ENCODE measurements around the gene FOXP1.

FOXP1 gene

DNA sequence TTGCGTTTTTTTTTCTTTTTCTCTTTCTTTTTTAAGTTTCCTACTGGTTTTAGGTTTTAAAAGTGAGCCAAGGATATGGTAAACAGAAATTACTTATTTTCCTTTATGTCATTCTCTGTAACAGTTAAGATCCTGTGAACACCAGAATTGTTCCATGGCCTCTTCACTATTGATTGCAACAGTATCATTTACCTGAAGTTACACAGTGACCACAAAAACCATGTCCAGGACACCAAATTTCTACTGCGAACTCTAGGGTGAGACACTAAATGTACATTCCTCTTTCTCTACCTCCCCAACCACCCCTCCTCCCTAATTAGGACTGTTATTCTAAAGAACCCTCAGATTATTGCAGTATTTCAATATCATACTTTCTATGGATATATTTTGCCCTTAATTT is 280.9 kb downstream of the FOXP1 start:
- TF ChIP-seq, protein P1, sequence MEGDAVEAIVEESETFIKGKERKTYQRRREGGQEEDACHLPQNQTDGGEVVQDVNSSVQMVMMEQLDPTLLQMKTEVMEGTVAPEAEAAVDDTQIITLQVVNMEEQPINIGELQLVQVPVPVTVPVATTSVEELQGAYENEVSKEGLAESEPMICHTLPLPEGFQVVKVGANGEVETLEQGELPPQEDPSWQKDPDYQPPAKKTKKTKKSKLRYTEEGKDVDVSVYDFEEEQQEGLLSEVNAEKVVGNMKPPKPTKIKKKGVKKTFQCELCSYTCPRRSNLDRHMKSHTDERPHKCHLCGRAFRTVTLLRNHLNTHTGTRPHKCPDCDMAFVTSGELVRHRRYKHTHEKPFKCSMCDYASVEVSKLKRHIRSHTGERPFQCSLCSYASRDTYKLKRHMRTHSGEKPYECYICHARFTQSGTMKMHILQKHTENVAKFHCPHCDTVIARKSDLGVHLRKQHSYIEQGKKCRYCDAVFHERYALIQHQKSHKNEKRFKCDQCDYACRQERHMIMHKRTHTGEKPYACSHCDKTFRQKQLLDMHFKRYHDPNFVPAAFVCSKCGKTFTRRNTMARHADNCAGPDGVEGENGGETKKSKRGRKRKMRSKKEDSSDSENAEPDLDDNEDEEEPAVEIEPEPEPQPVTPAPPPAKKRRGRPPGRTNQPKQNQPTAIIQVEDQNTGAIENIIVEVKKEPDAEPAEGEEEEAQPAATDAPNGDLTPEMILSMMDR (IDR thresholded peaks at IDR 0.05; ENCODE audit: poor library complexity, severe bottlenecking): no peak
- Histone ChIP-seq H3K27ac (ENCODE audit: poor library complexity, severe bottlenecking) (no peak overlapping the region), H3K4me1 (ENCODE audit: insufficient read depth, poor library complexity, severe bottlenecking) (no peaks in the 10 kb centered on the region)

DNA sequence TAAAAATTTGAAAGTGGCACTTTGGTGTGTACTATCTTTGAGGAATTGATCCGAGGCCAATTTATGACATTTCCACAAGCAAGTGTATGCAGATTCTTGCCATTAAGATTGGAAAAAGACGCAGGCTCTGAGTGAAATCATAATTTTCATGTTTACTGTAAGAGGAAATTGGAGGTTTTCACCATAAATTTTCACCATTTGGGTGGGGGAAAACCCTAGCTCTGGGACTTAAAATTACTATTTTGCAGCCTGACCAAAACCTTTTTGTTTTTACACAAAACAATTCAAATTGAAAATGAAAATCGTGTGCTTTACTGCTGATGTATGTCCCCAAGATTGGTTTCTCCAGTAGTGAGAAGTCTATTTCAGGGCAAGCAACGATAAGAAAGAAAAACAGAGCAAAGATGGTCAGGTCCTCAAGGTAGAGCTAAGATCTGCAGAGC is 282.6 kb downstream of the FOXP1 start:
- ATAC-seq (ENCODE audit: low read depth): no peak
- no peak overlapping the region for H3K27ac ChIP-seq (ENCODE audit: poor library complexity, severe bottlenecking)
- no peak overlapping the region for H3K4me3 ChIP-seq (ENCODE audit: severe bottlenecking)
- H3K36me3 ChIP-seq (ENCODE audit: low read depth): no peaks in the 10 kb centered on the region
- no peaks in the 10 kb centered on the region for H3K9me3 ChIP-seq (ENCODE audit: severe bottlenecking)
- no peak for DNase-seq (ENCODE audit: low spot score)
- no peaks in the 10 kb centered on the region for H3K27me3 ChIP-seq (ENCODE audit: insufficient read depth, poor library complexity, severe bottlenecking)
- TF ChIP-seq, protein P1 (IDR thresholded peaks at IDR 0.05; ENCODE audit: poor library complexity, severe bottlenecking): no peak
- H3K4me1 ChIP-seq (ENCODE audit: insufficient read depth, poor library complexity, severe bottlenecking): no peaks in the 10 kb centered on the region

More for the DNA sequence above, 280.9 kb downstream of the FOXP1 start:
- no peaks in the 10 kb centered on the region for H3K27me3 ChIP-seq (ENCODE audit: insufficient read depth, poor library complexity, severe bottlenecking)
- H3K9me3 ChIP-seq (ENCODE audit: severe bottlenecking): no peaks in the 10 kb centered on the region
- DNase-seq (ENCODE audit: low spot score): no peak
- no peaks in the 10 kb centered on the region for H3K36me3 ChIP-seq (ENCODE audit: low read depth)
- H3K4me3 ChIP-seq (ENCODE audit: severe bottlenecking): no peak overlapping the region
- ATAC-seq (ENCODE audit: low read depth): no peak

DNA sequence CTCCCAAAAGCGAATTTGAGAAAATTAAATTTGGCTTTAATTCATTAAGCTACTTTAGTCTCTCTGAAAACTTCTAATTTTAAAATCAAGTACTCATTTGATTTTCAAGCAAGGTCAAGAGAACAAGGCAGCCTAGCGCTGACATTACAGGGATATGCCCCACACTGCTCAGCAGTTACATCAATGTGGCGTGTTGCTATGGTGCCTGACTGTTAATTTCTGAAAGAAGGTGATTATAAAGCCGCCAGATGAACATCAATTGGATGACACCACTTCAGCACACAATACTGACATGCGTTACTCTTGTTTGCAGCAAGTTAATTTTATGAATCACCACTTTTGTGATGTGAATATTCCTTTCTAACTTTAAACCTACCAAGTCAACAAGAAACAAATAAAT is 284.4 kb downstream of the FOXP1 start:
- Histone ChIP-seq H3K4me3 (ENCODE audit: severe bottlenecking) (no peak overlapping the region), H3K9me3 (ENCODE audit: severe bottlenecking) (no peaks in the 10 kb centered on the region), H3K36me3 (ENCODE audit: low read depth) (no peaks in the 10 kb centered on the region; the same call in 1 of the 2 replicates), H3K27ac (ENCODE audit: poor library complexity, severe bottlenecking) (no peak overlapping the region), H3K27me3 (ENCODE audit: insufficient read depth, poor library complexity, severe bottlenecking) (no peaks in the 10 kb centered on the region), H3K4me1 (ENCODE audit: insufficient read depth, poor library complexity, severe bottlenecking) (no peaks in the 10 kb centered on the region)
- no peak for DNase-seq (ENCODE audit: low spot score)
- ATAC-seq (ENCODE audit: low read depth): no peak
- TF ChIP-seq, protein P1 (IDR thresholded peaks at IDR 0.05; ENCODE audit: poor library complexity, severe bottlenecking): no peak

DNA sequence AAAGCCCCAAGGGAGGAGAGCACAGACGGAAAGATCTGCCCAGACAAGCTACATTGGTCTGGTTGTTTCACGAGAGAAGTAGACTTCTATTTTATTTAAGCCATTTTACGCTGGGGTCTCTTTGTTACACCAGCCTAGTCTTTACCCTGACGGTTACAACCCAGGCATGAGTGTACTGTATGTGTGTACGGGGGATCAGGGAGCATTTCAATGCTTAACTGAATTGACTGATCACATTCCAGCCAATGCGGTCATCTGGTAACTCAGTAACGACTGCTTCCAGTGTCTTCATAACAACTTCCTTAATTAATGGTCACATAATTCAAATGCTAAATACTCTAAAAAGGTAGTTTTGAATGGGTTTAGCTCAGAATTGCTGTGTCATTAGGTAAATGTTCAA is 288.6 kb downstream of the FOXP1 start:
- H3K27me3 ChIP-seq (ENCODE audit: insufficient read depth, poor library complexity, severe bottlenecking): no peaks in the 10 kb centered on the region
- no peak overlapping the region for H3K4me3 ChIP-seq (ENCODE audit: severe bottlenecking)
- H3K36me3 ChIP-seq (ENCODE audit: low read depth): no peaks in the 10 kb centered on the region; the same call in 1 of the 2 replicates
- H3K4me1 ChIP-seq (ENCODE audit: insufficient read depth, poor library complexity, severe bottlenecking): no peaks in the 10 kb centered on the region
- ATAC-seq (ENCODE audit: low read depth) (no peak), DNase-seq (ENCODE audit: low spot score) (no peak)
- no peak overlapping the region for H3K27ac ChIP-seq (ENCODE audit: poor library complexity, severe bottlenecking)
- no peaks in the 10 kb centered on the region for H3K9me3 ChIP-seq (ENCODE audit: severe bottlenecking)
- TF ChIP-seq, protein P1 (IDR thresholded peaks at IDR 0.05; ENCODE audit: poor library complexity, severe bottlenecking): no peak

DNA sequence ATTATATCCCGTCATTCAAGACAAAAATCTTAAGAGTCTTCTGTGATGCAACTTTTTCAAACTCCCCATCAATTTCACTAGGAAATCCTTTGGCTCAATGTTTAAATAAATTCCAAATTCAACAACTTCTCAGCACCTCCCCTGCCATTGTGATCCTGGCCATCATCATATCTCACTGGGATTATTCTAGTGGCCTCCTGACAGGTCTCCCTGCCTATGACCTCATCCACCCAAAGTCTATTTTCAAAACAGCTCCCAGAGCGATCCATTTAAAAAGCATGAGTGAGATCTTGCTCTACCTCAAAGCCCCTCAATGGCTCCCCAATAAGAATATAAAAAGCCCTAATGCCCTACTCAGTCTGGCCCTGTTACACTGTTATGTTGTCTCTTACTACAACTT is 293.2 kb downstream of the FOXP1 start:
- no peaks in the 10 kb centered on the region; the same call in 1 of the 2 replicates for H3K36me3 ChIP-seq (ENCODE audit: low read depth)

More for the DNA sequence above, 293.2 kb downstream of the FOXP1 start:
- ATAC-seq (ENCODE audit: low read depth) (no peak), DNase-seq (ENCODE audit: low spot score) (no peak)
- H3K4me3 ChIP-seq (ENCODE audit: severe bottlenecking): no peak overlapping the region
- TF ChIP-seq, protein P1 (IDR thresholded peaks at IDR 0.05; ENCODE audit: poor library complexity, severe bottlenecking): no peak
- no peaks in the 10 kb centered on the region for H3K9me3 ChIP-seq (ENCODE audit: severe bottlenecking)
- H3K27me3 ChIP-seq (ENCODE audit: insufficient read depth, poor library complexity, severe bottlenecking): no peaks in the 10 kb centered on the region
- no peaks in the 10 kb centered on the region for H3K4me1 ChIP-seq (ENCODE audit: insufficient read depth, poor library complexity, severe bottlenecking)
- no peak overlapping the region for H3K27ac ChIP-seq (ENCODE audit: poor library complexity, severe bottlenecking)
